Rectal smooth muscle tissue (tissue), 1 donor: Measurements from ENCODE around the gene CD163L1.
"Not testable (repeated sequence)": the region's sequence is repeated elsewhere in the genome, so short reads cannot be mapped to it uniquely, and the experiment has no call there.

Experiments used
- H3K27ac ChIP-seq: one replicate; pipeline ENCODE4 v1.7.0; 2013; ENCODE audit warnings: low read depth, low read length, inconsistent platforms
- H3K27me3 ChIP-seq: one replicate; pipeline ENCODE4 v1.7.0; 2013; ENCODE audit warnings: low read length; ENCODE audit not compliant: control insufficient read depth, insufficient read depth
- H3K36me3 ChIP-seq: one replicate; pipeline ENCODE4 v1.7.0; 2013; ENCODE audit warnings: low read length; ENCODE audit not compliant: control insufficient read depth, insufficient read depth
- H3K4me1 ChIP-seq: one replicate; pipeline ENCODE4 v1.7.0; 2013; ENCODE audit warnings: low read length; ENCODE audit not compliant: control insufficient read depth, insufficient read depth
- H3K4me3 ChIP-seq: one replicate; pipeline ENCODE4 v1.7.0; 2013; ENCODE audit warnings: low read length
- H3K9ac ChIP-seq: one replicate; pipeline ENCODE4 v1.7.0; 2013; ENCODE audit warnings: low read length

Gene CD163L1

DNA sequence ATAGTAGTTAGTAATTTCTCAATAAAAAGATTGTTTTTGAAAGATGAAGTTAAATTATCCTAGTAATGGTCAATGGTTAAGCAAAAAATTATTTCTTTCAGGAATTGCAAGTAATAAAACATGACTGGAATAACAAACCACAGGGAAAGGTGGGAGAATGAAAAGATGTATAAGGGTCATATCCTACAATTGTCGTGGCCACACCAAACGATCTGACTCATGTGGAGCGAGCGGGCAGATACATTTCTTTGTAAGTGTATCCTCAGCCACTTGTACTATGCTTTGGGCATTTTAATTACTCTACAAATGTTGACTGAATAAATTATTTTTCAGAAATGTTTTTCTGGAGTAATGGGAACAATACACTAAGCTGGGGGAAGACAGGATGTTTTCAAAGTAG lies 94.5 kb downstream of the CD163L1 start:
- Histone ChIP-seq H3K27ac (no peak overlapping the region), H3K36me3 (no peaks in the 10 kb centered on the region), H3K9ac (no peak overlapping the region), H3K4me3 (no peak overlapping the region), H3K4me1 (no peaks in the 10 kb centered on the region), H3K27me3 (no peaks in the 10 kb centered on the region)

GRCh38 chr12:7346551-7347225 lies 97.3 kb downstream of the CD163L1 start:
- no peak overlapping the region for H3K27ac ChIP-seq
- H3K27me3 ChIP-seq = no peaks in the 10 kb centered on the region
- H3K4me1 ChIP-seq = no peaks in the 10 kb centered on the region
- H3K36me3 ChIP-seq = no peaks in the 10 kb centered on the region
- no peak overlapping the region for H3K4me3 ChIP-seq
- no peak overlapping the region for H3K9ac ChIP-seq

GRCh38 chr12:7344833-7345606 lies 98.9 kb downstream of the CD163L1 start:
- Histone ChIP-seq H3K4me3 (no peak overlapping the region), H3K27me3 (no peaks in the 10 kb centered on the region), H3K4me1 (no peaks in the 10 kb centered on the region), H3K27ac (no peak overlapping the region), H3K36me3 (no peaks in the 10 kb centered on the region), H3K9ac (no peak overlapping the region)

DNA sequence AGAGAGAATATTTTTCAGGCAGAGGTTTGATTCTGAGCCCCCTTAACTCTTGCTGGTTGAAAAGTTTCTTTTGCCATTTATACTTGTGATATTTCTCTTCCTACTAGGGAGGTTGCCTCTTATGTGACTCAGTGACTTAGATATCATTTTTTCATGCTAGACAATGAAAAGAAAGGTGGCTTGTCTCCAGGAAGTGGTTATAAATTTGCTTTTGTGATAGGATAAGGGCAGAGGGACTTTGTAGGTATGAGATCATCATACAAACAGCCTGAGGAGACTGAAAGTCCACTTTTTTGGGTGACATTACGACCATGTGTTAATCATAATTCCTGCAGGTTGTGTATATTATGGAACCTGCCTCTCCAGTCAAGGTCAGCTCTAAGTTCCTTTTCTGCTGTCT lies 104.3 kb downstream of the CD163L1 start:
- H3K4me3 ChIP-seq = no peak overlapping the region
- H3K27me3 ChIP-seq = no peaks in the 10 kb centered on the region
- H3K36me3 ChIP-seq = no peaks in the 10 kb centered on the region
- no peak overlapping the region for H3K27ac ChIP-seq
- no peaks in the 10 kb centered on the region for H3K4me1 ChIP-seq
- H3K9ac ChIP-seq = no peak overlapping the region

- not testable (repeated sequence) for H3K4me3 ChIP-seq, H3K9ac ChIP-seq, H3K36me3 ChIP-seq, H3K4me1 ChIP-seq, H3K27ac ChIP-seq, H3K27me3 ChIP-seq
Observed at GRCh38 chr12:7337790-7338189, 106.2 kb downstream of the CD163L1 start.

- H3K27me3 ChIP-seq = no peaks in the 10 kb centered on the region
- H3K4me1 ChIP-seq = no peaks in the 10 kb centered on the region
- no peak overlapping the region for H3K9ac ChIP-seq
- no peak overlapping the region for H3K27ac ChIP-seq
- H3K36me3 ChIP-seq = no peaks in the 10 kb centered on the region
- no peak overlapping the region for H3K4me3 ChIP-seq
Observed at GRCh38 chr12:7327918-7328317, 116.0 kb downstream of the CD163L1 start.

DNA sequence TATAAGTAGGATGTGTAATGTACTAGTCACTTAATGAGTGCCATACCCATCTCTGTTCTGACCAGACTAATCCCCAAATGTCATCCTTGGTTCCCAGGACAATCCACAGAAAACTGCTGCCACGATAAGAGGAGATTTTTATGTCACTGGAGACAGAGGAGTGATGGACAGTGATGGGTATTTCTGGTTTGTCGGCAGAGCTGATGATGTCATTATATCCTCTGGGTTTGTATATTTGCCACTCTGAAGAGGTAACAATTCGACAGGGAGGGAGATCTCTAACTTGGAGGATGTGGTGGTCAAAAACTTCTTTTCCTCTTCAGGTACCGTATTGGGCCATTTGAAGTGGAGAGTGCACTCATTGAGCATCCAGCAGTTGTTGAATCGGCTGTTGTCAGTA lies 119.8 kb downstream of the CD163L1 start:
- Histone ChIP-seq H3K9ac (no peak overlapping the region), H3K36me3 (no peaks in the 10 kb centered on the region), H3K27me3 (no peaks in the 10 kb centered on the region), H3K4me3 (no peak overlapping the region), H3K4me1 (no peaks in the 10 kb centered on the region), H3K27ac (no peak overlapping the region)

GRCh38 chr12:7322599-7322998 lies 121.4 kb downstream of the CD163L1 start:
- H3K36me3 ChIP-seq = no peaks in the 10 kb centered on the region
- no peak overlapping the region for H3K4me3 ChIP-seq
- H3K27ac ChIP-seq = no peak overlapping the region
- no peaks in the 10 kb centered on the region for H3K27me3 ChIP-seq
- no peak overlapping the region for H3K9ac ChIP-seq
- no peaks in the 10 kb centered on the region for H3K4me1 ChIP-seq

GRCh38 chr12:7321624-7322023 lies 122.3 kb downstream of the CD163L1 start:
- no peak overlapping the region for H3K4me3 ChIP-seq

DNA sequence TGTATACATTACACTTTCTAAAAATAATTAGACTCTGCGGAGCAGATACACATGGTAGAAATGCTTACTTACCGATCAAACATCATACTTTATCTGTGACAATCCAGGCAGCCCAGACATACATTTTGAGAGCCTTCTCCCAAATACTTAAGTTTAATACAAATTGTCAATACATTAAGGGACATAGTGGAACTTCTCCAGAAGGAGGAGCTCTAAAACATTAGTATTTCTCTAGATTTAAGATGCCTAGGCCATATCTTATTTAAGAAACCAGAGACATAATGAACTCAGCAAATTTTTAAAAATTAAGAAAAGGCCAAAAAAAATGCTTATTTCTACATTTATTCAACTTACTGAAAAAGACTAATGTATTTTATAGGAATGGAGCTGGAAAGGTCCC lies 124.0 kb downstream of the CD163L1 start:
- no peak overlapping the region for H3K9ac ChIP-seq
- no peaks in the 10 kb centered on the region for H3K36me3 ChIP-seq
- H3K27ac ChIP-seq = no peak overlapping the region
- H3K27me3 ChIP-seq = no peaks in the 10 kb centered on the region
- H3K4me1 ChIP-seq = no peaks in the 10 kb centered on the region
- H3K4me3 ChIP-seq = no peak overlapping the region

More at GRCh38 chr12:7321624-7322023, 122.3 kb downstream of the CD163L1 start:
- H3K27ac ChIP-seq = no peak overlapping the region
- H3K27me3 ChIP-seq = no peaks in the 10 kb centered on the region
- H3K4me1 ChIP-seq = no peaks in the 10 kb centered on the region
- no peak overlapping the region for H3K9ac ChIP-seq
- H3K36me3 ChIP-seq = no peaks in the 10 kb centered on the region

DNA sequence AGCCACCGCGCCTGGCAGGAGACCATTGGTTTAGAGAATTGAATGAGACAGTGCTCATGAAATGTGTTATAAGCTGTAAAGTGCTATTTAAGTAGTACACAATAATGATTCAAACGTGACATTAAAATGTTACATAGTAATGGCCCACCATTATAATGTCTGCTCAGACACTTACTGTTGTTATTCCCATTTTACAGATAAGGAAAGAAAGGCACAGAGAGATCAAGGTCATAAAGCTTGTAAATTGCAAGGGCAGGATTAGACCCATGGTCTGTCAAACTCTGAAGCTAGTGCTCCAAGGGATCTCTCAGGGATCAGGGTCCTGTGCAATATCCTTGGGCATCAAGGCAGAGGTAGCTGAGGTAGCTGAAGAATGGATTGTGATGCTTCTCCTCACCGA lies 133.9 kb downstream of the CD163L1 start:
- H3K4me1 ChIP-seq = no peaks in the 10 kb centered on the region
- no peak overlapping the region for H3K9ac ChIP-seq
- H3K4me3 ChIP-seq = no peak overlapping the region
- no peaks in the 10 kb centered on the region for H3K27me3 ChIP-seq
- no peak overlapping the region for H3K27ac ChIP-seq
- H3K36me3 ChIP-seq = no peaks in the 10 kb centered on the region
